Effector memory CD4-positive, alpha-beta T cell (primary cell): ENCODE data around the gene RHO.

Experiments
- DNase-seq, 3 donors: peaks; one replicate each; pipeline ENCODE4 v3.0.0-alpha.2; 2020
- H3K27ac ChIP-seq: 2 replicates; pipeline ENCODE4 v1.7.0; 2013; ENCODE audit warnings: mild to moderate bottlenecking, low read length, moderate library complexity; ENCODE audit not compliant: insufficient read depth, poor library complexity, severe bottlenecking
- H3K27me3 ChIP-seq: replicated peaks from 2 replicates; pipeline ENCODE4 v1.7.0; 2013; ENCODE audit warnings: mild to moderate bottlenecking, low read length; ENCODE audit not compliant: insufficient read depth, control insufficient read depth, poor library complexity, severe bottlenecking
- H3K36me3 ChIP-seq: 2 replicates; pipeline ENCODE4 v1.7.0; 2013; ENCODE audit warnings: mild to moderate bottlenecking, low read length, moderate library complexity; ENCODE audit not compliant: control insufficient read depth, insufficient read depth
- H3K4me1 ChIP-seq: 2 replicates; pipeline ENCODE4 v1.7.0; 2013; ENCODE audit warnings: low read length, mild to moderate bottlenecking; ENCODE audit not compliant: control insufficient read depth, insufficient read depth, poor library complexity, severe bottlenecking
- H3K4me3 ChIP-seq: 2 replicates; pipeline ENCODE4 v1.7.0; 2013; ENCODE audit warnings: low read length, low read depth, mild to moderate bottlenecking; ENCODE audit not compliant: insufficient read depth, poor library complexity, severe bottlenecking
- H3K9me3 ChIP-seq: 2 replicates; pipeline ENCODE4 v1.7.0; 2013; ENCODE audit warnings: mild to moderate bottlenecking, low read length, moderate library complexity; ENCODE audit not compliant: control insufficient read depth

RHO gene

GRCh38 chr3:129519449-129519848 lies 9.0 kb upstream of the RHO start:
- Histone ChIP-seq H3K27me3 (no peaks in the 10 kb centered on the region), H3K27ac (no peak overlapping the region), H3K9me3 (no peaks in the 10 kb centered on the region), H3K36me3 (no peaks in the 10 kb centered on the region), H3K4me3 (no peak overlapping the region), H3K4me1 (no peaks in the 10 kb centered on the region)
- DNase-seq, result no peak

- no peaks in the 10 kb centered on the region for H3K4me1 ChIP-seq
- no peaks in the 10 kb centered on the region for H3K27me3 ChIP-seq
- no peak overlapping the region for H3K4me3 ChIP-seq
- no peak for DNase-seq
- no peaks in the 10 kb centered on the region for H3K9me3 ChIP-seq
- H3K36me3 ChIP-seq, result no peaks in the 10 kb centered on the region
- H3K27ac ChIP-seq, result no peak overlapping the region
Observed at GRCh38 chr3:129519896-129520715, 8.3 kb upstream of the RHO start.

GRCh38 chr3:129520960-129521359 lies 7.5 kb upstream of the RHO start:
- no peaks in the 10 kb centered on the region for H3K9me3 ChIP-seq
- no peaks in the 10 kb centered on the region for H3K36me3 ChIP-seq
- no peaks in the 10 kb centered on the region for H3K4me1 ChIP-seq
- H3K4me3 ChIP-seq, result no peak overlapping the region
- H3K27ac ChIP-seq, result no peak overlapping the region
- H3K27me3 ChIP-seq, result no peaks in the 10 kb centered on the region
- DNase-seq, result no peak

GRCh38 chr3:129521611-129522010 lies 6.8 kb upstream of the RHO start:
- no peak for DNase-seq

GRCh38 chr3:129522953-129523352 lies 5.5 kb upstream of the RHO start:
- H3K4me3 ChIP-seq, result no peak overlapping the region
- no peaks in the 10 kb centered on the region for H3K4me1 ChIP-seq
- no peaks in the 10 kb centered on the region for H3K36me3 ChIP-seq
- H3K27me3 ChIP-seq, result no peaks in the 10 kb centered on the region
- H3K9me3 ChIP-seq, result no peaks in the 10 kb centered on the region
- H3K27ac ChIP-seq, result no peak overlapping the region
- no peak for DNase-seq

More at GRCh38 chr3:129521611-129522010, 6.8 kb upstream of the RHO start:
- no peaks in the 10 kb centered on the region for H3K27me3 ChIP-seq
- H3K9me3 ChIP-seq, result no peaks in the 10 kb centered on the region
- no peaks in the 10 kb centered on the region for H3K36me3 ChIP-seq
- H3K4me1 ChIP-seq, result no peaks in the 10 kb centered on the region
- H3K27ac ChIP-seq, result no peak overlapping the region
- no peak overlapping the region for H3K4me3 ChIP-seq

- H3K27ac ChIP-seq, result no peak overlapping the region
- no peak for DNase-seq
- H3K36me3 ChIP-seq, result no peaks in the 10 kb centered on the region
Observed at GRCh38 chr3:129524081-129524480, 4.4 kb upstream of the RHO start.

GRCh38 chr3:129525341-129525968 lies 3.0 kb upstream of the RHO start:
- H3K36me3 ChIP-seq, result no peaks in the 10 kb centered on the region
- H3K9me3 ChIP-seq, result no peaks in the 10 kb centered on the region
- H3K27me3 ChIP-seq, result no peaks in the 10 kb centered on the region
- H3K4me1 ChIP-seq, result no peaks in the 10 kb centered on the region
- DNase-seq, result no peak
- no peak overlapping the region for H3K4me3 ChIP-seq
- H3K27ac ChIP-seq, result no peak overlapping the region

More at GRCh38 chr3:129524081-129524480, 4.4 kb upstream of the RHO start:
- H3K9me3 ChIP-seq, result no peaks in the 10 kb centered on the region
- no peaks in the 10 kb centered on the region for H3K27me3 ChIP-seq
- H3K4me1 ChIP-seq, result no peaks in the 10 kb centered on the region
- H3K4me3 ChIP-seq, result no peak overlapping the region

GRCh38 chr3:129526121-129526900 lies 2.1 kb upstream of the RHO start:
- H3K36me3 ChIP-seq, result no peaks in the 10 kb centered on the region
- H3K9me3 ChIP-seq, result no peaks in the 10 kb centered on the region
- no peak overlapping the region for H3K4me3 ChIP-seq
- DNase-seq, result no peak
- no peaks in the 10 kb centered on the region for H3K27me3 ChIP-seq
- H3K4me1 ChIP-seq, result no peaks in the 10 kb centered on the region
- no peak overlapping the region for H3K27ac ChIP-seq

GRCh38 chr3:129527262-129527661 lies 1.2 kb upstream of the RHO start:
- Histone ChIP-seq H3K27ac (no peak overlapping the region), H3K4me1 (no peaks in the 10 kb centered on the region), H3K27me3 (no peaks in the 10 kb centered on the region), H3K4me3 (no peak overlapping the region), H3K36me3 (no peaks in the 10 kb centered on the region), H3K9me3 (no peaks in the 10 kb centered on the region)
- DNase-seq, result no peak
